Activated T-helper 9 cell treated with anti-CD3 and anti-CD28 coated beads, Interleukin-2, amount 50 U/mL, for 16 hours (primary cell): ENCODE measurements around the gene CSPG4.
A peak's percentile ranks its signal among the peaks of the same experiment; 100 is the strongest.
"Not testable (repeated sequence)": the region's sequence is repeated elsewhere in the genome, so short reads cannot be mapped to it uniquely, and the experiment has no call there.

ENCODE experiments used
- DNase-seq: peaks from one replicate; pipeline ENCODE4 v3.0.0-alpha.2; 2020; ENCODE audit warnings: low read depth

CSPG4 gene

DNA sequence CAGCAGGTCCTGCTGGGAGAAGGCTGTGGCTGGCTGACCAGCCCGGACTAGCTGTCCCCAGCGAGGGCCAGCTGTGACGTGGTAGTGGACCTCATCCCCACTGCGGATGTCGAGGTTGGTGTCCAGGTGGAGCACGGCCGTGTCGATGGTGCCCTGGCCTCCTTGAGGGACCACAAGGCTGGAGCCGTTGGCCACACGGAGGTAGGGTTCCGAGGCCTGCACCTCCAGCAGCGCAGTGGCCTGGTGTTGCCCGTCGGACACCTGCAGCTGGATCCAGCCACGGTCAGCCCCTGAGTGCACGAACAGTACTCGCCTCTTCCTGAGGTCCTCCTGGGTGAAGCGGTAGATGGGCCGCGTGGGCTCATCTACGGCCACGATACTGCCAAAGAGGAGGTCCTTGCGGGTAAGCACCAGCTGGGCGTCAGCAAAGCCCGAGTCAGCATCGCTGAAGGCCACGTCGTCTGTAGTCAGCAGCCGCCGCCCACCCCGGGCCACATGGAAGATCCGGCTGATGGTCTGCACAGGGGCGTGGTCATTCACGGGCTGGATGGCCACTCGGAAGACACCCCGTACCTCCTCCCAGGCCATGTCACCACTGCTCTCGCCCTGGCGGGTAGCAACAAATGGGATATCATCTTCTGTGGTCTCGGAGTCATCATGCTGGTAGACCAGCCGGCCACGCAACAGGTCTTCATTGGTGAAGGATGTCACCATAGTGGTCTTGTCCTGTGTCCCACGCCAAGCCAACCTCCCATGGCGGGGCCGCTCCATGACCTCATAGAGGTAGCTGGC, 25.0 kb downstream of the CSPG4 start:
- no peak for DNase-seq

DNA sequence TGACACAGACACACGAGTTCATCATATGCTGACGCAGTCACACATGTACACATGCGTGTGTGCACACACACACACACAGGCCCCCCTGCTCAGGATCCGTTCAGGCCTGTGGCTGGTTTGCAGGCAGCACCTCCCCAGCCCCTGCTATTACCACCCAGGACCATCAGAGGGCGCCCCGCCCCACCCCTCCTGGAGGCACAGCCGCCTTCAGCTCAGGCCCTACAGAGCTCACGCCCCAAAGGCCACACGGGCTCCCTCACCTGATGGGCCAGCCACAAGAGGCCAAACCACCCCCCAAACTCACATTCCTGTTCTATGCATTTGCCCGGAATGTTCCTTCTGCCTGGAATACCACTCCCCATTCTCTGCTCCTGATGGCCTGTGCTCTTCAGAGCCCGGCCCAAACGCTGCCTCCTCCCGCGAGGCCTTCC, 26.4 kb downstream of the CSPG4 start:
- peak; percentile 52 for DNase-seq

DNA sequence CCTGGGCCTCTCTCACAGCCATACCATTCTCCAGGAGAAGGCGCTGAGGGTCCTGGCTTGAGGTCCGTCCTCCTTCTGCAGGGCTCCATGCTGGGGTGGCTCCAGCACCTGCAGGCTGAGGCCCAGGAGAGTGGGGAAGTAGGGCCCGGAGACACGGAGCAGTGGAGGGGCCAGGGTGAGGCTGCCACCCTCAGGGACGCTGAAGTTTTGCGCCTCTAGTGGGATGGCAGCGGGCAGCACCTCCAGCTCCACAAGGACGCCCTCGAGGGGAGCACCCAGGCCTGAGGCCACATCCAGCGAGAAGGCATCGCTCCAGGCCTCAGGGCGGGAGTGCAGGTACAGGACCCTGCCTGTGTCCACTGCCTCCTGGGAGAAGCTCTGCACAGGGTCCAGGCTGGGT, 27.5 kb downstream of the CSPG4 start:
- DNase-seq = no peak

DNA sequence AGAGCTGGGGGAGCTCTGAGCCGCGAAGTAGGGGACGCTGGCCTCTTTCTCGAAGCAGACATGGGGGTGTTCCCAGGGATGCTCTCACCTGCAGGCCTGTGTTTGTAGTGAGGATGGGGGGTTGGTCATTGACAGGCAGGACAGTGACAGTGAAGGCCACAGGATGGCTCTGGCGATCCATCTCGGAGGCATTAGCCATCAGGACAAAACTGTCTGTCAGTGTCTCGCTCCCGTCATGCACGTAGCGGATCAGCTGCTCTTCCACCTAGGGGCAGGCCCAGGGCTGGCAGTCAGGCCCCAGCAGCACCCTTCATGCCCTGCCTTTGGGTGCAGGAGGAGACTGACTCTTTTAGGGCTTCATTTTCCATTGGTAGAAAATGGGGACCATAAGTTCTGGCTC, 28.0 kb downstream of the CSPG4 start:
- DNase-seq = no peak

DNA sequence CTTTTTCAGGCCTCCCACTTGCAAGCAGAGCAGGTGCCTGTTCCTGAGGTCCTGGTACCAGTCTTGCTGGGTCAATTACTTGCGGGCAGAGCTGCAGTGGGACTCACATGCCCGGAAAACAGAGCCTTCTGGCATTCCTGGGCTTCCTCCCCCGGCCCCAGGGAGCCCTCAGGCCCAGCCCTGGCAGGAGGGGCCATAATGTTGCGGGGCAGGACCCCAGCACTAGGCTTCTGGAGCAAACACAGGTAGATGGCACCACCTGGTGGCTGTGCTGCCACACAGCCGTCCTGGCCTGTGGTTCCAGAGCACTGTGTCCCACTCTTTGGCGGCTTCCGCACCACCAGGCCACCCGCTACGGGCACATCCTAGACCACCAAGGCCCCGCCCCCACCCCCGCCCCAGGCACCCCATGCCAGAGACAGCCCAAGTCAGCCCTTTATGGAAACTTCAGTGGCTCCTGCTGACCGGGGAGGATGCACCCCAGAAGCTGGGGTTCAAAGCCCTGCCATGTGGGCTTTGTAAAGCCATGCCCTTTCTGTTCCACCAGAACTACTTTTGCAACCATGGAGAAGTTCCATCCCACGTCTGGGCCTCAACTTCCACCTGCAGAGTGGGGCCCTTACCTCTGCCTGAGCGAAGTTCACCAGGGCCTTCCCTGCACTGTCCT, 28.9 kb downstream of the CSPG4 start:
- DNase-seq = peak; percentile 37

DNA sequence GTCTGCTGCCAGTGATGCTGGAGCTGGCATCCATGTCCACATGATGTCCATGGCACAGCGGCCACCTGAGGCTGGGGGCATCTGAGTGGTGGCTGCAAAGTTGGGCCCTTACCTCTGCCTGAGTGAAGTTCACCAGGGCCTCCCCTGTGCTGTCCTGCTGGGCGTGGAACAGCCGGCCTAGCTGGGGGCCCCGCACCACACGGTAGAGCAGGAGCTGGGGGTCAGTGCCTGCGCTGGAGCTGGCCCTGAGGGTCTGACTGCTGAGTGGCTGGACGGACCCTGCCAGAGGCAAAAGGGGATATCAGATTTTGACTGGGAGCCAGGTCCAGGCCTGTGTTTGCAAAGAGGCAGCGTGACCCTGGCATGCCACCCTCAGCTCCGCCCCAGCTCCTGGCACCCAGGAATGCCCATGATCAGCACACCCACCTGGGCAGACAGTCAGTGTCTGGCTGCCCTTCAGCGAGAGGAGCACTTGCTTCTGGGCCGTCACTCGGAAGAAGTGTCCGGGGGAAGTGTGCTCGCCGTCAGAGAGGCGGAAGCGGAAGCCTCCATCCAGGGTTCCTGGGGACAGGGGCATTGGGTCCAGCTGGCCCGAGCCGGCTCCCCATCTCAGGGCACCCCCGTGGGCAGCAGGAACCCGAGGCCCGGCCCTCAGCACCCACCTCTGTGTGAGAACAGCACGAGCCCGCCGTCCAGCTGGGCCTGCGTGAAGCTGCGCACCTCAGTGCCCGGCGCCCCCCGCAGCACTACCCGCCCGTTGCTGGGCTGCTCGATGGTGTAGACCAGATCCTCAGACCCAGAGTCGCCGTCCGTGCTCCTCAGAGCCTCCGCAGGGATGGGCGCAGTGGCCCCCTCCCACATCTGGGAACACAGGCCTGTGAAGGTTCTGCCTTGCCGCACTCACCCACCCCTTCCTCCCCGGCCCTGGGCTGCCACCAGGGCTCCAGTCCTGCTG, 30.2 kb downstream of the CSPG4 start:
- DNase-seq = no peak

- DNase-seq = no peak
These were observed 32.5 kb downstream of the CSPG4 start for GRCh38 chr15:75680007-75680789.

- DNase-seq = not testable (repeated sequence)
These were observed 34.3 kb downstream of the CSPG4 start for GRCh38 chr15:75678324-75678690.

- no peak for DNase-seq
These were observed 35.0 kb downstream of the CSPG4 start for GRCh38 chr15:75677465-75678323.

- no peak for DNase-seq
These were observed 35.8 kb downstream of the CSPG4 start for GRCh38 chr15:75676688-75677464.

GRCh38 chr15:75675579-75676404, 36.9 kb downstream of the CSPG4 start:
- DNase-seq = no peak

DNA sequence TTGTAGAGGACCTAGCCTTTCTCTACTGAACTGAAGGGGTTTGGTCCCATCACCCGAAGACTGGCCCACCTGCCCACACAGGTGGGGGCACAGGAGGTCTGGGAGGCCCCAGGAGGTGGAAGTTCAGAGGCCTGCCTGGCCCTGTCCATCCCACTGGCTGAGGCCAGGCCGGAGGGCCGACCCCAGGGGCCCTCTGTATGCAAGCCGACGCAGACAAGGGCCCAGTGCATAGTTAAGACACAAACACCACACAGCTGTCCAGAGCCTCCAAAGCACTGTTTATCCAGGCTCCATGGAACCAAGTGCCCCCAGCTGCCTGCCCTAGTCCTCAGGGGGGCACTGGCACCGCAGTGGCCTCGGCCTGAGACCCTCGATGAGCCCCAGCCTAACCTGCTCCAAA, 38.3 kb downstream of the CSPG4 start:
- no peak for DNase-seq

DNA sequence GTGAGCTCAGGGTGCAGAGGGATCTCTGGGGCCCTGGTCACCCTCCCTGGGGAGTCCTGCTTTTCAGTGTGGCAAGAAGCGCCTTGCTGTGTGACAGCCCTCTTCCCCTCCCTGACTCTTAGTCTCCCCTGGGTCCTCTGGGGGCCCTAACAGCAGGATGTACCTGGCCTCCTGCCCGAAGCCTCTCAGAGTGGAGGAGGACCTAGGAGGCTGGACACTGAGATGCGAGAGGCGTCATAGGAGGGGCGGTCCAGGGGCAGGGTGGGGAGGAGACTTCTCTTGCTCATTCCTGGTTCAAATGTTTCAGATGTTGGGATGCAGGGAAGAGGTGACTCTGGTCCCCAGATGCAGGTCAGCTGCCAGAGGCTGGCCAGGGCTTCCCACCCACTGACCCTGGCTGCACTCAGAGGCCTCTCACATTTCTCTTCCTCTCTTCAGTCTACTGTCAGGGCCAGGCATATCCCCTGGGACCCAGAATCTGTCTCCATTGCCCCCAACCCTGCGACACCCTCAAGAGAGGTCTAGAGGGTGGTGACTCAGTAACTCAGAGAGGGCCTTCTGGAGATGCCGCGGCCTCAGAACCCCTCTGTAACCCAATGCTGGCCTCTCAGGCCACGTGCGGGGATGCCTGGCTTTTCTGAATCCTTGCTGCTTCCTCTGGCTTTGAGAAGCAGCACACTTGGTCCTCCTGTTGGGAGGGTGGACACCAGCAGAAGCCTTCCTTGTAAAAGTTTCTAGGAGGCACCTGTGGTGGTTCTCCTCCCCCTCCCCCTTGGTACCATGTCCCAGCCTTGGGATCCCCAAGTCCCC, 39.0 kb downstream of the CSPG4 start:
- DNase-seq = no peak

- DNase-seq = no peak
These were observed 39.8 kb downstream of the CSPG4 start for GRCh38 chr15:75672646-75673425.

GRCh38 chr15:75671730-75672602, 40.7 kb downstream of the CSPG4 start:
- DNase-seq = no peak

DNA sequence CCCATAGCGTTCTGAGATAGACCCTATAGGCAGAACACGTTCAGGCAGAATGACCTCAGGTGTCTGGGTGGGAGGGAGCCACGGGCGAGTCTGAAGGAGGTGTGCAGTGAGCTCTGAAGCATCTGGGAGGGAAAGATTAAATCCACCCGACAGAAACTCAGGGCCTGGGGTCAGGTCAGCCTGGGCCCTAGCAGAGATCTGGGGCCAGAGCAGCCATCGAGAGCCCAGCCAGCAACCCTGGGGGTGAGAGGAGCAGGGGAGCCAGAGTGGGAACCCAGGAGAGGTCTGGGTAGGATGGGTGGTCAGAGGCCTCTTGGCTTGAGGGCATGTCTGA, 42.8 kb downstream of the CSPG4 start:
- DNase-seq = no peak
